LNCaP clone FGC (cell line): ENCODE results near the gene PLSCR1.

Experiments
- DNase-seq: peaks from one replicate; pipeline ENCODE4 v3.0.0-alpha.2; 2011; ENCODE audit warnings: low read depth
- H3K4me3 ChIP-seq: 2 replicates; pipeline ENCODE4 v1.5.1; 2011; ENCODE audit warnings: mild to moderate bottlenecking, low read depth, low read length, control low read depth
- TF ChIP-seq, protein P1 (sequence below): IDR thresholded peaks from 2 replicates; pipeline ENCODE4 v1.5.1; 2012; ENCODE audit warnings: mild to moderate bottlenecking; ENCODE audit not compliant: control insufficient read depth, insufficient read depth; ENCODE audit errors: extremely low read depth

Gene PLSCR1

GRCh38 chr3:146542978-146543377 lies 1.4 kb downstream of the PLSCR1 start:
- TF ChIP-seq, protein P1, sequence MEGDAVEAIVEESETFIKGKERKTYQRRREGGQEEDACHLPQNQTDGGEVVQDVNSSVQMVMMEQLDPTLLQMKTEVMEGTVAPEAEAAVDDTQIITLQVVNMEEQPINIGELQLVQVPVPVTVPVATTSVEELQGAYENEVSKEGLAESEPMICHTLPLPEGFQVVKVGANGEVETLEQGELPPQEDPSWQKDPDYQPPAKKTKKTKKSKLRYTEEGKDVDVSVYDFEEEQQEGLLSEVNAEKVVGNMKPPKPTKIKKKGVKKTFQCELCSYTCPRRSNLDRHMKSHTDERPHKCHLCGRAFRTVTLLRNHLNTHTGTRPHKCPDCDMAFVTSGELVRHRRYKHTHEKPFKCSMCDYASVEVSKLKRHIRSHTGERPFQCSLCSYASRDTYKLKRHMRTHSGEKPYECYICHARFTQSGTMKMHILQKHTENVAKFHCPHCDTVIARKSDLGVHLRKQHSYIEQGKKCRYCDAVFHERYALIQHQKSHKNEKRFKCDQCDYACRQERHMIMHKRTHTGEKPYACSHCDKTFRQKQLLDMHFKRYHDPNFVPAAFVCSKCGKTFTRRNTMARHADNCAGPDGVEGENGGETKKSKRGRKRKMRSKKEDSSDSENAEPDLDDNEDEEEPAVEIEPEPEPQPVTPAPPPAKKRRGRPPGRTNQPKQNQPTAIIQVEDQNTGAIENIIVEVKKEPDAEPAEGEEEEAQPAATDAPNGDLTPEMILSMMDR = no peak
- H3K4me3 ChIP-seq = no peak overlapping the region
- DNase-seq = no peak

DNA sequence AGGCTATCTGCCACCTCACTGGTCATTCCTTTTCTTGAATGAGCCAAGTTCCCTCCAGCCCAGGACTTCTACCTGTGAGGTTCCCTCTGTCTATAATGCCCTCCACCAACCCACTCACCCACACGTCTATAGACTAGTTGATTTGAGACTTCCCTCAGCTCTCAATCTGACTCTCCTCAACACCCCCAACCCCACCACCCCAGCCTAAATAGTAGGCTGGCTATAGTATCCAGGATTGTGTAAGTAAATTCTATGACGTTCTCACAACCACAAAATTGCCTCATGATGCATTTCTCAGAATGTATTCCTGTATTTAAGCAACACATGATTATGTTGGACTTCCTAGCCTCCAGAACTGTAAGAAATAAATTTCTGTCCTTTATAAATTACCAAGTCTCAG lies 2.2 kb downstream of the PLSCR1 start:
- TF ChIP-seq, protein P1 = no peak
- H3K4me3 ChIP-seq = no peak overlapping the region
- DNase-seq = no peak

DNA sequence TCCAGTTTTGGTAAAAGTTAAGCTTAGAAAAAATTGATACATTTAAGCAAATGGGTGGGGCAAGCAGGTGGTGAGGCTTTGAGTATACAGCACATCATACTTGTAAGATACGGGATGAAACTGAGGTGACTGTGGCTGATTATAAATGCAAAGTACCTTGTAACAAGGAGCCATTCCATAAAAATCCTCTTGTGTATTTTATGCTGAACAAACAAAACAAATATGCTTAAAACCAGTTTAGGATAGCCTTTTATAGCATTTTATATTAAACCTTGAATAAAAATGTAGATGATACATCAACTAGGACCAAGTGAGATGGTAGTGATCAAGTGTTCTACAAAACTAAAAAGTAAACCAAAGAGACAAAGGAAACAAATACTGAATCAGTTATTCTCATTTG lies 3.4 kb downstream of the PLSCR1 start:
- H3K4me3 ChIP-seq = no peak overlapping the region
- DNase-seq = no peak
- TF ChIP-seq, protein P1 = no peak

GRCh38 chr3:146540236-146540635 lies 4.2 kb downstream of the PLSCR1 start:
- DNase-seq = no peak
- H3K4me3 ChIP-seq = no peak overlapping the region
- TF ChIP-seq, protein P1 = no peak

- TF ChIP-seq, protein P1 = no peak
- H3K4me3 ChIP-seq = no peak overlapping the region
- DNase-seq = no peak
These were observed 5.1 kb downstream of the PLSCR1 start for GRCh38 chr3:146539315-146539714.

DNA sequence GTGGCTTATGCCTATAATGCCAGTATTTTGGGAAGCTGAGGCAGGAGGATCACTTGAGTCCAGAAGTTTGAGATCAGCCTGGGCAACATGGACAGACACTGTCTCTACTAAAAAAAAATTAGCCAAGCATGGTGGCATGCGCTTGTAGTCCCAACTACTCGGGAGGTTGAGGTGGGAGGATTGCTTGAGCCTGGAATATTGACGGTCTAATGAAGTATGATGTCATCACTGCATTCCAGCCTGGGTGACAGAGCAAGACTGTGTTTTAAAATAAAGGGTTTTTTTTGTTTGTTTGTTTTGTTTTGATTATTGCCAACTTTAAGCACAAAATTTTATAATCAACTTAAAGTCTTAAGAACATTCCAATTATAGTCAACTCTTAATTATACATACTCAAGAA lies 6.8 kb downstream of the PLSCR1 start:
- H3K4me3 ChIP-seq = no peak overlapping the region

DNA sequence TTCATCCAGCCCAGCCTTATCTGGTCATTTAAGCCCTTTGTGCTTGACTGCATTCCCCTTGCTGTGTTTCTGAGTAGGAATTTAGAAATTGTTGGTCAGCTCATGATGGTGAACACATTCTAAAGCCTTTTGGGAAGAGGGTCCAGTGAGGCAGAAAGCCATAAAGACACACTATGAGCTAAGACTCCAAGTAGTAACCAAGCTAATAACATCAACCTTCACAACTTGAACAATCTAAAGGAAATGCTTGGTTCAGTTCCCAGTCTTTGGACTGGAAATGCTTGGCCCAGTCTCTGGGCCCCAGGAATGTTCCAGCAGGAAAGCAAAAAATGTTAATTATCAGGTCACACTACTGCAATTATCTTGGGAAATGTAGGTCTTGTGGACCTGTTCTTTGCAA lies 7.7 kb downstream of the PLSCR1 start:
- DNase-seq = no peak
- H3K4me3 ChIP-seq = no peak overlapping the region
- TF ChIP-seq, protein P1 = no peak

More for the DNA sequence above, 6.8 kb downstream of the PLSCR1 start:
- DNase-seq = no peak
- TF ChIP-seq, protein P1 = no peak
